Stimulated activated CD8-positive, alpha-beta memory T cell treated with anti-CD3 and anti-CD28 coated beads, Interleukin-15, amount 100 ng/mL, for 48 hours (primary cell): Measurements from ENCODE around the gene PSMA7.

ENCODE experiments used
- DNase-seq, 2 donors: peaks; one replicate each; pipeline ENCODE4 v3.0.0-alpha.2; 2020; ENCODE audit warnings: low read depth in 2 of 2

Gene PSMA7

GRCh38 chr20:62088258-62089127, 54.7 kb downstream of the PSMA7 start:
- DNase-seq: no peak

GRCh38 chr20:62087632-62088031, 55.6 kb downstream of the PSMA7 start:
- no peak for DNase-seq

GRCh38 chr20:62087227-62087626, 56.0 kb downstream of the PSMA7 start:
- no peak for DNase-seq
